Brain microvascular endothelial cell (primary cell): ENCODE measurements around the gene GAB3.
"Not testable (repeated sequence)": the region's sequence is repeated elsewhere in the genome, so short reads cannot be mapped to it uniquely, and the experiment has no call there.

Experiments
- DNase-seq: peaks from one replicate; pipeline ENCODE4 v3.0.0-alpha.2; 2020
- H3K27ac ChIP-seq: fragments of 250-450 bp; sonication (Bioruptor Pico); 2 replicates; pipeline ENCODE4 v1.5.1; 2020; ENCODE audit warnings: mild to moderate bottlenecking, moderate library complexity
- H3K27me3 ChIP-seq: fragments of 250-450 bp; sonication (Bioruptor Pico); replicated peaks from 2 replicates; pipeline ENCODE4 v1.5.1; 2020; ENCODE audit warnings: mild to moderate bottlenecking
- H3K36me3 ChIP-seq: fragments of 250-450 bp; sonication (Bioruptor Pico); replicated peaks from 2 replicates; pipeline ENCODE4 v1.5.1; 2020; ENCODE audit warnings: mild to moderate bottlenecking
- H3K4me3 ChIP-seq: 2 replicates; pipeline ENCODE4 v1.5.1; 2011; ENCODE audit warnings: low read depth, mild to moderate bottlenecking, control low read depth, low read length, moderate library complexity
- CTCF ChIP-seq: IDR thresholded peaks from 2 replicates; pipeline ENCODE4 v1.5.1; 2011; ENCODE audit warnings: low read depth, mild to moderate bottlenecking, moderate library complexity, low read length, control low read depth, inconsistent platforms; ENCODE audit errors: missing control alignments
- in situ Hi-C: cut with HindIII; loops from 2 replicates; pipeline ENCODE4 v1.10.0; 2017; ENCODE audit warnings: low sequenced_read_pairs, low pct_ligation_motif_present

Gene GAB3

GRCh38 chrX:154710309-154710708 lies 40.6 kb downstream of the GAB3 start:
- Histone ChIP-seq H3K27me3 (no peaks in the 10 kb centered on the region), H3K4me3 (no peak overlapping the region), H3K27ac (no peak overlapping the region), H3K36me3 (no peaks in the 10 kb centered on the region)
- in situ Hi-C loops: no loop called here
- DNase-seq: no peak
- TF ChIP-seq CTCF: peak; percentile 28

- DNase-seq: no peak
- no peaks in the 10 kb centered on the region for H3K36me3 ChIP-seq
- no peak overlapping the region for H3K4me3 ChIP-seq
- TF ChIP-seq CTCF: no peak
- H3K27ac ChIP-seq: no peak overlapping the region
- H3K27me3 ChIP-seq: no peaks in the 10 kb centered on the region
- in situ Hi-C loops: no loop called here
These were observed 52.1 kb downstream of the GAB3 start for GRCh38 chrX:154698630-154699248.

- Histone ChIP-seq H3K27me3 (no peaks in the 10 kb centered on the region), H3K4me3 (no peak overlapping the region), H3K27ac (peak overlapping the region; percentile 63), H3K36me3 (no peaks in the 10 kb centered on the region)
- in situ Hi-C loops: no loop called here
- TF ChIP-seq CTCF: no peak
- no peak for DNase-seq
These were observed 54.2 kb downstream of the GAB3 start for GRCh38 chrX:154696676-154697045.

- peak overlapping the region; percentile 63 for H3K27ac ChIP-seq
- H3K27me3 ChIP-seq: no peaks in the 10 kb centered on the region
- H3K4me3 ChIP-seq: no peak overlapping the region
- DNase-seq: peak; percentile 69
- no peak for TF ChIP-seq CTCF
- H3K36me3 ChIP-seq: no peaks in the 10 kb centered on the region
- in situ Hi-C loops: no loop called here
These were observed 54.8 kb downstream of the GAB3 start for GRCh38 chrX:154695911-154696675.

GRCh38 chrX:154693394-154693793 lies 57.5 kb downstream of the GAB3 start:
- Histone ChIP-seq H3K27me3 (no peaks in the 10 kb centered on the region), H3K4me3 (no peak overlapping the region), H3K36me3 (no peaks in the 10 kb centered on the region), H3K27ac (no peak overlapping the region)
- in situ Hi-C loops: no loop called here
- DNase-seq: no peak
- no peak for TF ChIP-seq CTCF

- in situ Hi-C loops, H3K36me3 ChIP-seq, H3K4me3 ChIP-seq, DNase-seq, H3K27ac ChIP-seq, H3K27me3 ChIP-seq: not testable (repeated sequence)
These were observed 60.4 kb downstream of the GAB3 start for GRCh38 chrX:154690438-154690837.

- H3K4me3 ChIP-seq, DNase-seq, H3K27me3 ChIP-seq, H3K36me3 ChIP-seq, H3K27ac ChIP-seq, in situ Hi-C loops: not testable (repeated sequence)
These were observed 78.8 kb downstream of the GAB3 start for GRCh38 chrX:154672084-154672483.

- in situ Hi-C loops: not testable (repeated sequence)
These were observed 80.0 kb downstream of the GAB3 start for GRCh38 chrX:154670848-154671247.

More at GRCh38 chrX:154670848-154671247, 80.0 kb downstream of the GAB3 start:
- H3K27ac ChIP-seq, H3K27me3 ChIP-seq, H3K4me3 ChIP-seq, DNase-seq, H3K36me3 ChIP-seq: not testable (repeated sequence)
